ENCODE data around the gene ARHGDIG.

Gene ARHGDIG

GRCh38 chr16:311725-312124 is 31.3 kb downstream of the ARHGDIG start:
- no peak overlapping the region for H3K4me3 ChIP-seq (ENCODE audit: low read length)
- H3K4me1 ChIP-seq (ENCODE audit: low read length), result no peaks in the 10 kb centered on the region
- no peak overlapping the region for H3K9ac ChIP-seq (ENCODE audit: low read length)
- no peaks in the 10 kb centered on the region for H3K27me3 ChIP-seq (replicated peaks; ENCODE audit: insufficient read depth, low read length)
- no peak overlapping the region for H2AFZ ChIP-seq (ENCODE audit: low read length)
- peaks cover 26% of the 10 kb centered on the region for H3K79me2 ChIP-seq (ENCODE audit: low read length)
- H4K20me1 ChIP-seq (ENCODE audit: insufficient read depth, low read length), result no peaks in the 10 kb centered on the region
- H3K9me3 ChIP-seq (replicated peaks; ENCODE audit: insufficient read depth, low read length), result no peaks in the 10 kb centered on the region
- DNase-seq, result no peak
- H3K36me3 ChIP-seq (replicated peaks; ENCODE audit: insufficient read depth, low read length), result no peaks in the 10 kb centered on the region
- H3F3A ChIP-seq (ENCODE audit: insufficient read depth, low read length), result no peaks in the 10 kb centered on the region
- no peak overlapping the region for H3K4me2 ChIP-seq (ENCODE audit: low read depth, low read length)
- H3K27ac ChIP-seq (ENCODE audit: low read length), result no peak overlapping the region
- TF ChIP-seq CTCF (IDR thresholded peaks at IDR 0.05; ENCODE audit: low read length) (no peak), EZH2 (optimal IDR thresholded peaks at IDR 0.05; ENCODE audit: low read depth, low read length) (no peak), EZH2phosphoT487 (IDR thresholded peaks at IDR 0.05; ENCODE audit: low read length) (no peak)
- no peaks in the 10 kb centered on the region for H3K9me2 ChIP-seq (replicated peaks; ENCODE audit: insufficient read depth, low read length)

- no peaks in the 10 kb centered on the region for H3K27me3 ChIP-seq (replicated peaks; ENCODE audit: insufficient read depth, low read length)
- H3K4me3 ChIP-seq (ENCODE audit: low read length), result no peak overlapping the region
- H2AFZ ChIP-seq (ENCODE audit: low read length), result no peak overlapping the region
- H3K9me2 ChIP-seq (replicated peaks; ENCODE audit: insufficient read depth, low read length), result no peaks in the 10 kb centered on the region
- H4K20me1 ChIP-seq (ENCODE audit: insufficient read depth, low read length), result 0 out of 2 replicates have a peak, but pooled peaks cover 3% of the 10 kb centered on the region
- H3K4me2 ChIP-seq (ENCODE audit: low read depth, low read length), result no peak overlapping the region
- H3K4me1 ChIP-seq (ENCODE audit: low read length), result no peaks in the 10 kb centered on the region
- H3K36me3 ChIP-seq (replicated peaks; ENCODE audit: insufficient read depth, low read length), result no peaks in the 10 kb centered on the region
- TF ChIP-seq EZH2 (optimal IDR thresholded peaks at IDR 0.05; ENCODE audit: low read depth, low read length) (no peak), EZH2phosphoT487 (IDR thresholded peaks at IDR 0.05; ENCODE audit: low read length) (no peak), CTCF (IDR thresholded peaks at IDR 0.05; ENCODE audit: low read length) (no peak)
- no peaks in the 10 kb centered on the region for H3K9me3 ChIP-seq (replicated peaks; ENCODE audit: insufficient read depth, low read length)
- no peak for DNase-seq
- no peak overlapping the region for H3K27ac ChIP-seq (ENCODE audit: low read length)
- H3F3A ChIP-seq (ENCODE audit: insufficient read depth, low read length), result no peaks in the 10 kb centered on the region
- peaks cover 52% of the 10 kb centered on the region for H3K79me2 ChIP-seq (ENCODE audit: low read length)
- no peak overlapping the region for H3K9ac ChIP-seq (ENCODE audit: low read length)
Measured at GRCh38 chr16:314351-314750, 34.0 kb downstream of the ARHGDIG start.

GRCh38 chr16:314795-315299 is 34.5 kb downstream of the ARHGDIG start:
- Histone ChIP-seq H2AFZ (ENCODE audit: low read length) (no peak overlapping the region), H4K20me1 (ENCODE audit: insufficient read depth, low read length) (0 out of 2 replicates have a peak, but pooled peaks cover 3% of the 10 kb centered on the region), H3K4me2 (ENCODE audit: low read depth, low read length) (no peak overlapping the region), H3K4me3 (ENCODE audit: low read length) (no peak overlapping the region), H3K4me1 (ENCODE audit: low read length) (no peaks in the 10 kb centered on the region), H3K9me2 (replicated peaks; ENCODE audit: insufficient read depth, low read length) (no peaks in the 10 kb centered on the region), H3K36me3 (replicated peaks; ENCODE audit: insufficient read depth, low read length) (no peaks in the 10 kb centered on the region), H3K27ac (ENCODE audit: low read length) (no peak overlapping the region), H3K27me3 (replicated peaks; ENCODE audit: insufficient read depth, low read length) (no peaks in the 10 kb centered on the region), H3K9me3 (replicated peaks; ENCODE audit: insufficient read depth, low read length) (no peaks in the 10 kb centered on the region), H3F3A (ENCODE audit: insufficient read depth, low read length) (no peaks in the 10 kb centered on the region), H3K79me2 (ENCODE audit: low read length) (peaks cover 57% of the 10 kb centered on the region), H3K9ac (ENCODE audit: low read length) (no peak overlapping the region)
- TF ChIP-seq EZH2 (optimal IDR thresholded peaks at IDR 0.05; ENCODE audit: low read depth, low read length) (no peak), CTCF (IDR thresholded peaks at IDR 0.05; ENCODE audit: low read length) (no peak), EZH2phosphoT487 (IDR thresholded peaks at IDR 0.05; ENCODE audit: low read length) (no peak)
- DNase-seq, result no peak

Data from MM.1S (cell line).